Common myeloid progenitor, CD34-positive (primary cell): ENCODE measurements around the gene TENM4.

Experiments used
- CTCF ChIA-PET: fragments of 350-600 bp; sonication (Branson Sonifier 250); formaldehyde crosslinking; loops from one replicate; lab custom pipeline; 2021; ENCODE audit warnings: antibody characterized with exemption; lab: Charles Lee
- POLR2A ChIA-PET: fragments of 350-600 bp; sonication (Branson Sonifier 250); formaldehyde crosslinking; loops from one replicate; lab custom pipeline; 2021; ENCODE audit warnings: antibody characterized with exemption; lab: Charles Lee
- DNase-seq, 3 donors: peaks; one replicate each; pipeline versions ENCODE4 v3.0.0 to v3.0.0-alpha.2; 2013
- H3K27ac ChIP-seq, 2 experiments: 1 replicate in 1 of 2; 2 replicates in 1 of 2; pipeline ENCODE4 v1.7.0; 2013; ENCODE audit warnings: inconsistent platforms in 2 of 2, low read length in 2 of 2, mild to moderate bottlenecking in 2 of 2, low read depth in 1 of 2, moderate library complexity in 1 of 2; ENCODE audit not compliant: severe bottlenecking in 2 of 2, insufficient read depth in 1 of 2, poor library complexity in 1 of 2
- H3K27me3 ChIP-seq, 5 experiments: replicated peaks in 2 of 5; 1 replicate in 3 of 5; 2 replicates in 2 of 5; pipeline versions ENCODE4 v1.6.1 to v1.7.0; 2013; ENCODE audit warnings: low read length in 4 of 5, mild to moderate bottlenecking in 2 of 5, moderate library complexity in 2 of 5, inconsistent platforms in 1 of 5; ENCODE audit not compliant: insufficient read depth in 5 of 5, control insufficient read depth in 4 of 5
- H3K36me3 ChIP-seq, 4 experiments: 1 replicate in 2 of 4; 2 replicates in 2 of 4; pipeline versions ENCODE4 v1.6.1 to v1.7.0; 2013; ENCODE audit warnings: low read length in 3 of 4, control low read depth in 1 of 4, mild to moderate bottlenecking in 1 of 4; ENCODE audit not compliant: control insufficient read depth in 4 of 4, insufficient read depth in 4 of 4
- H3K4me1 ChIP-seq, 4 experiments: 1 replicate in 3 of 4; 2 replicates in 1 of 4; pipeline versions ENCODE4 v1.6.1 to v1.7.1; 2013; ENCODE audit warnings: low read length in 3 of 4, mild to moderate bottlenecking in 3 of 4, control low read depth in 1 of 4, inconsistent platforms in 1 of 4, moderate library complexity in 1 of 4; ENCODE audit not compliant: control insufficient read depth in 4 of 4, insufficient read depth in 4 of 4; ENCODE audit errors: control extremely low read depth in 1 of 4
- H3K4me3 ChIP-seq, 7 experiments: 1 replicate in 4 of 7; 2 replicates in 3 of 7; pipeline versions ENCODE4 v1.5.1 to v1.7.0; 2013; ENCODE audit warnings: mild to moderate bottlenecking in 7 of 7, low read length in 6 of 7, moderate library complexity in 6 of 7, inconsistent platforms in 2 of 7, low read depth in 2 of 7, control low read depth in 1 of 7; ENCODE audit not compliant: insufficient read depth in 4 of 7, control insufficient read depth in 1 of 7; ENCODE audit errors: extremely low read depth in 1 of 7
- H3K9me3 ChIP-seq, 5 experiments: 1 replicate in 4 of 5; 2 replicates in 1 of 5; pipeline versions ENCODE4 v1.6.1 to v1.7.1; 2013; ENCODE audit warnings: low read length in 4 of 5, mild to moderate bottlenecking in 2 of 5, inconsistent platforms in 1 of 5, low read depth in 1 of 5, moderate library complexity in 1 of 5; ENCODE audit not compliant: control insufficient read depth in 4 of 5, insufficient read depth in 2 of 5; ENCODE audit errors: control extremely low read depth in 1 of 5
- WGBS: methylation state at CpG from one replicate; pipeline ENCODE4 v1.1.5; 2013; ENCODE audit not compliant: insufficient coverage; 5-methylcytosine and 5-hydroxymethylcytosine counted together

The TENM4 gene

GRCh38 chr11:79122759-79123158 is 318.1 kb downstream of the TENM4 start:
- Histone ChIP-seq H3K27ac (no peak overlapping the region), H3K27me3 (peaks cover 0 to 6% (median 0%) of the 10 kb centered on the region in 5 experiments), H3K9me3 (peaks cover 0 to 12% (median 2%) of the 10 kb centered on the region in 5 experiments), H3K36me3 (no peaks in the 10 kb centered on the region), H3K4me1 (no peaks in the 10 kb centered on the region), H3K4me3 (no peak overlapping the region)
- ChIA-PET POLR2A (no interaction called here), CTCF (interaction anchor here (1.3 kb wide), 1 partner anchor 14 kb away, joined by 3 read pairs; no protein-coding TSS in a partner anchor)
- whole genome bisulfite sequencing: 93% methylated on average over 2 of the region's 3 CpGs
- DNase-seq: no peak

DNA sequence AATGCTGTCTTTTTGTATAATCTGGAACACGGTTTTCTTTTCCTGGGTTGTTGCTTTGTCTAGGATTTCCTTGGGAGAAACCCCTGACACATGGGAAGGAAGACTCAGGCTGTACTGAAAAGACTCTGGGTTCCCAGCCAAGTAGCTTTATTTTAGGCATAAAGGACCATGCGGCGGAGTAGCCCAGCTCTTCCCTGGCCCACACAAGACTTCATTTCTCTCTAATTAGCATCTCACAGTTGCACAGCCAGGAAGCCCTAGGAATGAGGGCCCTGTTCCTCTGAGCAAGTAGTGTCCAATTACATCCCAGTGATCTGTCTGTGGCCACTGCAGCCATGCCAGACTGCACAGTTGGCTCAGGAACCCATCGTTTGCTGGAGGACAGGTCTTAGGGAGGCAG is 319.5 kb downstream of the TENM4 start:
- Histone ChIP-seq H3K27ac (no peak overlapping the region), H3K4me1 (no peaks in the 10 kb centered on the region), H3K36me3 (no peaks in the 10 kb centered on the region), H3K27me3 (peaks cover 0 to 6% (median 0%) of the 10 kb centered on the region in 5 experiments), H3K9me3 (peaks cover 0 to 6% (median 0%) of the 10 kb centered on the region in 5 experiments), H3K4me3 (no peak overlapping the region)
- 83% methylated on average over 3 of the region's 4 CpGs for WGBS
- DNase-seq: no peak
- POLR2A ChIA-PET: no interaction called here
- CTCF ChIA-PET: no interaction called here

DNA sequence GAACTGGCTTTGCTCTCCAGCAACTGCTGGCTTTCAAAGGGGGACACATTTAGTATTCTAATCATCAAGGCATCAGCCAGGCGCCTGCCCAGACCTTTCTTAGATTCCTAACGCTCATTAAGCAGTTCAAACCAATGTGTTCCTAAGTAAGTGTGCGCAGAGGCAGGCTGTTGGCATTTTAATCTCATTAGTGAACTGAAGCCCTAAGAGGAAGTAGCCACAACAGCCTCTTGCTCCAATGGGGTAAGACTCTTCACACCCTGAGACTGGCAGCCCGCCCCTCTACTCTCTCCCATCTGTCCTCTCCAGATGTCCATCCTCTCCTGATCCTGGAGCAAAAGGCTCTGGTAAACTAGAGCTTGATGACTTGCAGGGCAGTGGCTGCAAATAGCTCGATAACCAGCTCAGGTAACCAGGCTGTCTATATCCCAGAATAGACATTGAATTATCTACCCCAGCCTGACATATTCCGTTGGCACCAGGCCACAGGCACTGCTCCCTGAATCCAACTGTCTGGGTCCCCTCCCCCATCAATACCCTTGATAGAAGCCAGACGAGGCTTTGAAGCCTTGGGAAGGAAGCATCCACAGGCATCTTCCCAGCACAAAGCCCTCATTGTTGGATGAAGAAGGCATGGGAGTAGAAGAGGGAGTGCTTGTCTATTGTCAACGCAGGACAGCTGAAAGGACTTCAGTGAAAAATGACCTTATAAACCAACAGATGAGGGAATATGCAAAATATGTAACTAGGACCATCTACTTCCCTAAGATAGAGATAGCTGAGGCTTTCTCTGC is 321.1 kb downstream of the TENM4 start:
- CTCF ChIA-PET: no interaction called here
- Histone ChIP-seq H3K9me3 (peaks cover 0 to 7% (median 0%) of the 10 kb centered on the region in 5 experiments), H3K27ac (no peak overlapping the region), H3K4me1 (no peaks in the 10 kb centered on the region), H3K4me3 (no peak overlapping the region), H3K27me3 (peaks cover 0 to 6% (median 2%) of the 10 kb centered on the region in 5 experiments), H3K36me3 (no peaks in the 10 kb centered on the region)
- POLR2A ChIA-PET: interaction anchor here (0.7 kb wide), 1 partner anchor 1204 kb away, joined by 3 read pairs; no protein-coding TSS in a partner anchor
- WGBS: 51% methylated on average over 4 of the region's 8 CpGs
- DNase-seq: no peak

- H3K4me1 ChIP-seq: no peaks in the 10 kb centered on the region
- WGBS: 100% methylated on average over 1 of the region's 1 CpG
- DNase-seq: no peak
- POLR2A ChIA-PET: no interaction called here
- H3K36me3 ChIP-seq: no peaks in the 10 kb centered on the region
- CTCF ChIA-PET: no interaction called here
- H3K4me3 ChIP-seq: no peak overlapping the region
- H3K27me3 ChIP-seq: peaks cover 0 to 6% (median 2%) of the 10 kb centered on the region in 5 experiments
- no peak overlapping the region for H3K27ac ChIP-seq
- H3K9me3 ChIP-seq: peaks cover 0 to 7% (median 0%) of the 10 kb centered on the region in 5 experiments
These were observed 323.3 kb downstream of the TENM4 start for GRCh38 chr11:79117488-79117887.

- Histone ChIP-seq H3K36me3 (no peaks in the 10 kb centered on the region), H3K27ac (no peak overlapping the region), H3K27me3 (peaks cover 0 to 6% (median 2%) of the 10 kb centered on the region in 5 experiments), H3K4me3 (no peak overlapping the region), H3K9me3 (peaks cover 0 to 7% (median 0%) of the 10 kb centered on the region in 5 experiments), H3K4me1 (no peaks in the 10 kb centered on the region)
- WGBS: 95% methylated on average over 2 of the region's 2 CpGs
- DNase-seq: no peak
- ChIA-PET CTCF (no interaction called here), POLR2A (no interaction called here)
These were observed 324.2 kb downstream of the TENM4 start for GRCh38 chr11:79116600-79116999.

- peaks cover 0 to 7% (median 0%) of the 10 kb centered on the region in 5 experiments for H3K9me3 ChIP-seq
- 100% methylated on average over 3 of the region's 5 CpGs for WGBS
- DNase-seq: no peak
- no peak overlapping the region for H3K27ac ChIP-seq
- H3K36me3 ChIP-seq: no peaks in the 10 kb centered on the region
- H3K4me3 ChIP-seq: no peak overlapping the region
- POLR2A ChIA-PET: no interaction called here
- CTCF ChIA-PET: no interaction called here
- H3K27me3 ChIP-seq: peaks cover 0 to 4% (median 2%) of the 10 kb centered on the region in 5 experiments
- no peaks in the 10 kb centered on the region for H3K4me1 ChIP-seq
These were observed 327.7 kb downstream of the TENM4 start for GRCh38 chr11:79113054-79113690.

- H3K27ac ChIP-seq: no peak overlapping the region
- peaks cover 0 to 4% (median 0%) of the 10 kb centered on the region in 5 experiments for H3K27me3 ChIP-seq
- peaks cover 0 to 6% (median 0%) of the 10 kb centered on the region in 5 experiments for H3K9me3 ChIP-seq
- 93% methylated on average over 5 of the region's 5 CpGs for WGBS
- ChIA-PET POLR2A (no interaction called here), CTCF (no interaction called here)
- H3K4me3 ChIP-seq: no peak overlapping the region
- H3K4me1 ChIP-seq: no peaks in the 10 kb centered on the region
- no peaks in the 10 kb centered on the region for H3K36me3 ChIP-seq
- DNase-seq: no peak
These were observed 330.0 kb downstream of the TENM4 start for GRCh38 chr11:79110796-79111195.
